ENCODE measurements around the gene CSNK1A1.
A peak's percentile ranks its signal among the peaks of the same experiment; 100 is the strongest.
"Not testable (repeated sequence)": the region's sequence is repeated elsewhere in the genome, so short reads cannot be mapped to it uniquely, and the experiment has no call there.

CSNK1A1 gene

DNA sequence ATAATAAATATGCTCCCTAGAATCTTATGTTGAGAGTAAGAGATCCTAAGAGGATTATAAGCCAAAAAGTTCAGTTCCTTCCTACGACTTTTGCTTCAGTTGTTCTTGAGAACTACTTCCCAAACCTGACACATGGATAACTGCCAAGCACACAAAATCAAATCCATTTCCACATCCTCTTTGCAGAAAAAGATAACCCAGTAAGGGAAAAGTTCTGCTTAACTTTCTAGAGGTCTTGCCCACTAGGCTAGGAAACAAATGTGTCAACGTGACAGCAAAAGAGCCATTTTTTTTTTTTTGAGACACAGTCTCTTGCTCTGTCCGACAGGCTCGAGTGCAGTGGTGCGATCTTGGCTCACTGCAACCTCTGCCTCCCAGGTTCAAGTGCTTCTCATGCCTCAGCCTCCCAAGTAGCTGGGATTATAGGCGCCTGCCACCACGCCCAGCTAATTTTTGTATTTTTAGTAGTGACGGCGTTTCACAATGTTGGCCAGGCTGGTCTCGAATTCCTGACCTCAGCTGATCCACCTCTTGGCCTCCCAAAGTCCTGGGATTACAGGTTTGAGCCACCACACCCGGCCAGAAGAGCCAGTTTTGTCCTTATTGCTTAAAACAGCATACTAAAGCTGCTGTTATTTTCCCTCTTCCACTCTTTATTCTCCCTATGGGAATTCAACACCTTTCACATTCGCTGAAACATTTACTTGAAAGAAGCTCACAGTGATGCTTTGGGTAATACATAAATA lies 24.2 kb downstream of the CSNK1A1 start:
- no peak for DNase-seq

DNA sequence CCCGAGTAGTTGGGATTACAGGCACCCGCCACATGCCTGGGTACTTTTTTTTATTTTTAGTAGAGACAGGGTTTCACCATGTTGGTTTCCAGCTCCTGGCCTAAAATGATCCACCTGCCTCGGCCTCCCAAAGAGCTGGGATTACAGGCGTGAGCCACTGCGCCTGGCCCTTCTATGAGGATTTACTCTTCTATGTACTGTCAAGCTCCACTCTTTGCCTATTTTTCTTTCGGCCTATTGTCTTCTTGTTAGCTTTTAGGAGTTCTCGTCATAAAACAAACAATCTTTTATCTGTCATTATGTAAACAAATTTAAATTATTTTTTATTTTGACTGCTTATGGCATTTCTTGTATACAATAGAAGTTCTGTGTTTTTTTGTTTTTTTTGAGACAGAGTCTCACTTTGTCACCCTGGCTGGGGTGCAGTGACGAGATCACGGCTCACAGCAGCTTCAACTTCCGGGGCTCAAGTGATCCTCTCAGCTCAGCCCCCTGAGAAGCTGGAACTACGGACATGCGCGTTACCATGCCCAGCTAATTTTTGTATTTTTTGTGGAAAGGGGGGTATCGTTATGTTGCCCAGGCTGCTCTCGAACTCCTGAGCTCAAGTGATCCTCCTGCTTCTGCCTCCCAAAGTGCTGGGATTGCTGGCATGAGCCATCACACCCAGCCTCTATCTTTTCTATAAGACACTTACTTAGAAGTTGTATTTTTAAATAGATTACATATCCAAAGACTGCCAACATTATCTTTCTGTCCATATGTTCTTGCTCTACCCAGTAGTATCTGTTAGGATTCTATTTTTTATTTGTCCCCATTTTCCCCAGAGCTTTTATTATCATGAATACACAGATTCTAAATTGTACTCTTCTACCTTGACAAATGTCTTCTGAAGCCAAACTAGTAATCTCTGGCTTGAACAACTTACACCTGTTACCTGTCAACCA lies 29.2 kb downstream of the CSNK1A1 start:
- DNase-seq, result no peak

DNA sequence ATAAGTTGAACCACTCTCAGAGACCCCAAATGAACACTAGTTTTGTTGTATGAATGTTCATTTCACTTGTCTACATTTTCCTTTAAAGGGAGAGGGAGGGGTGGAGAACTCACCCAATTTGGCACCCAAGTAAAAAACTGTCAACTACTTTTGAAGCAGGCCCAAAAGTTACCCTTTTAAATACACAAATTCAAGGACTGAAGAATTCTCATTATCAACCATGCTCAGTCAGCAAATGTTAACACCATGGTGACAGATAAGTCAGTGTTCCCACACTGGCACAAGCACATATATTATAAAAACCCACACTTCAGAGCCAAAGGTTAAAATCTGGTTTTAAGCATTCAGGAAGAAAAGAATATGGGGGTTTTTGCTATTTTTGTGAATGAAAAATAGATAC lies 31.6 kb downstream of the CSNK1A1 start:
- DNase-seq, result no peak

DNA sequence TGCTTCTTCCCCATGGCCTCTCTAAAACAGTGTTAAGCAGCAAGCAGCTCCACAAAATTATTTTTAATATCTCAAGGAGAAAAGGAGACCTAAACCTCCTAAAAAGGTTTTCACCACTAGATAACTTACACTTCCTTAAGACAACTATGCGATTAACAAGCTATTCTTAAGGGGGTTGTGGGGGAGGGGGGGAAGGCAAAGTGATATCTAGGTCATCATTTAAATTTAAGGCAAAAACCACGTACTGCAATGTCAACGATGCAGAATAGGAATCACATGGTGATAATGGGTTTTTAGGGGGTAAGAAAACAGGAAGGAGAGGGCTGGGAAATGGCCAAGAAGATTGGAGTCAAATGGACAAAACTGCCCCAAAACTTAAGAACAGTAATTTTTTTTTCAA lies 32.6 kb downstream of the CSNK1A1 start:
- DNase-seq, result no peak

DNA sequence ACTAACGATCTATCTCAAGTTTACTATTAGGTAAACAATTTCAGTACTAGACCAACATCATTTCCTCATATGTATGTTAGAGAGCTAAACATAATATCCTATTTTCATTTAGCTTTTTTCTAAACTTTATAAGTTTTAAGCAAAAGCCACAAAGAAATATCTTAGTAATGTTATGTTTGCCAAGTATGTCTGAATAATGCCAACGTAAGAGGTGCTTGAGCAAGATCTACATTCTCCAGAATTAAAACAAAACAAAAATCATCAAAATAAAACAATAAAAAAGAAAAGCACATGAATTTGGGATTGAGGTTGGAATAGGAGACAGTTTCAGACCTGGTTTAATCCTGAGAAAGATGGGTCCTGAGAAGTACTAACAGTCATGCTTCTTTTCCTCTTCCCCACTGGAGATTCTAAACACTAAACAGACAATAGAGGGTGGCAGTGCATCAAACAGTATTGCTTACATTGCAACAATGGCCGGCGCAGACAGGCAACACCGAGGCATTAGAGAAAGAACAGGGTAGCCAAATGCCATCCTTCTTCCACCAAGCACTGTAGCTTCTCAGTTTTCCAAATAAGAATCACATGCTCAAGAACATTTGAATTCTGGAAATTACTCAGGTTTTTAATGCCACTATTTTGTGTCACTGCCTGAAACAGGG lies 33.6 kb downstream of the CSNK1A1 start:
- no peak for DNase-seq

DNA sequence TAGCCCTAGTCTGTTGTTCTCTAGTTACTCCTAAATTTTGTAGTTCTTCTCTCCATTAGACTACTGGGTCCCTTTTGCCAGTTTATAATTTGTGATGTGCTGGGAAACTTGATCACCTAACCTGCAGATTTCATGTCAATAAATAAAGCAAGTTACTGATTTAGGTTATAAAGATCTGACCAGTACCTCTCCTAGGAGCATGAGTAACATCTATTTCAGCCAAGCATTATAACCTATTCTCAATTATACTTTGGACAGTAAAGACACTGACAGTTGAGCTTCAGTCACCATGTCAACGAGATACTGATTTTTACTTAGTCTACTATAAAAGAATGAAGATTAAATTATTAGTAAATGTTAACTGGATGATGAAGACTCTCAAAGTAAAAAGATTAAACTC lies 36.7 kb downstream of the CSNK1A1 start:
- no peak for DNase-seq

DNA sequence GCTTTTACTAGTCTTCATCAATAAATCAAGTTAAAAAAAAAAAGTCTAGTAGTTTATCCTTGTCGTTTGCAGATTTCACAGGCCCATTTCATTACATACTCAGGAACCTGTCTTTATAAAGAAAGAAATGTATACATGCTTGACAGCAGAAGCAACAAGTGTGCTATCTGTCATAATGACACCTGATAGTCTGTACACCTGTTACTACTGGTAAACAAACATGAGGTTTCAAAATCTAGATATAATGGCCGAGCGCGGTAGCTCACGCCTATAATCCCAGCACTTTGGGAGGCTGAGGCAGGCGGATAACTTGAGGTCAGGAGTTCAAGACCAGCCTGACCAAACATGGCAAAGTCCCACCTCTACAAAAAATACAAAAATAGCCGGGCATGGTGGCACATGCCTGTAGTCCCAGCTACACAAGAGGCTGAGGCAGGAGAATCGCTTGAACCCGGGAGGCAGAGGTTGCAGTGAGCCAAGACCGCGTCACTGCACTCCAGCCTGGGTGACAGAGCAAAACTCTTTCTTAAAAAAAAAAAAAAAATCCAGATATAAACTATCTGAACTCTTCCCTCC lies 37.8 kb downstream of the CSNK1A1 start:
- DNase-seq, result not testable (repeated sequence)

DNA sequence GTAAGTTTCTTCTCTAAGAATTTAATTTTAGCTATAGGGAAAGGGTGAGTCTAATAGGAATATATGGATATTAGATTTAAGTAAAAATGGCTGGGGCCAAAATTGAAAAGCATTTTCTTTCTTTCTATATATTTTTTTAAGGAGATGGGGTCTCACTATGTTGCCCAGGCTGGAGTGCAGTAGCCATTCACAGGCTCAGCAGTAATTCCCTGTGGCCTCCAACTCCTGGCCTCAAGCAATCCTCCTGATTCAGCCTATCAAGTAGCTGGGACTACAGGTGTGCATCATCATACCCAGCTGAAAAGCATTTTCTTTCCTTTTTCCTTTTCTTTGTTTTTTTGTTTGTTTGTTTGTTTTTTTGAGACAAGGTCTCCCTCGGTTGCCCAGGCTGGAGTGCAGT lies 41.1 kb downstream of the CSNK1A1 start:
- DNase-seq, result no peak

DNA sequence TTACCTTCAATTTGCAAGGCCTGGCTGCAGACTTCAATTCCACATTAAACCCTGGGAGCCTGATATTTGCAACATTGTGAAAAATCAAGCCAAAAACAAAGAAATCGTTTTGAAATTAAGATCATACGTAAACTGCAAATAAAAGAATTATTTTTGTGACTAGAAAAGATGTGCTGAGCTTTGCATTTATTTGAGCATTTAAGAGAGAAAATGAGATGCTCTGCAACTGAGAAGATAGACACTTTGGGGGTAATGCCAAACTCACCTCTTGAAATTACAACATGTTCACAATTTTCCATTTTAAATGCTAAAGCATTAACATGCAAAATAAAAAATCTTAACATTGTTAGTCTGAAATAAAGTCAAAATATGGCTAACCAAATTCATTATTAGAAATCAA lies 46.6 kb downstream of the CSNK1A1 start:
- no peak for DNase-seq

DNA sequence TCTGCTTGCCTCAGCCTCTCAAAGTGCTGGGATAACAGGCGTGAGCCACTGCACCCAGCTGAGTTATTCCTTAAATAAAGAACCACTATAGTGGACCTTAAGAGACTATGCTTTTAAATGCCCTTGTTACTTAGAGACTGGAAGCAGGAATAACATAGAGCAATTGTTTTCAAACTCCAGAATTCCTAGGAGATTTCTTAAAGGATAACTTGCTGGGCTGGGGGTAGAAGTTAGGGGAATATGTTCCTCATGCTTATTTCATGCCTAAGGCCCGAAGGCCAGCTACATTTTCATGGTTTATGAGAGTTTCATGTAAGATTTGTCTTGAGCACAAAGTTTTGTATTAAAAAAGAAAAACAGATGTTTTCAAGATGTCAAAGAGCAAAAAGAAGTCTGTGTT lies 48.2 kb downstream of the CSNK1A1 start:
- no peak for DNase-seq

DNA sequence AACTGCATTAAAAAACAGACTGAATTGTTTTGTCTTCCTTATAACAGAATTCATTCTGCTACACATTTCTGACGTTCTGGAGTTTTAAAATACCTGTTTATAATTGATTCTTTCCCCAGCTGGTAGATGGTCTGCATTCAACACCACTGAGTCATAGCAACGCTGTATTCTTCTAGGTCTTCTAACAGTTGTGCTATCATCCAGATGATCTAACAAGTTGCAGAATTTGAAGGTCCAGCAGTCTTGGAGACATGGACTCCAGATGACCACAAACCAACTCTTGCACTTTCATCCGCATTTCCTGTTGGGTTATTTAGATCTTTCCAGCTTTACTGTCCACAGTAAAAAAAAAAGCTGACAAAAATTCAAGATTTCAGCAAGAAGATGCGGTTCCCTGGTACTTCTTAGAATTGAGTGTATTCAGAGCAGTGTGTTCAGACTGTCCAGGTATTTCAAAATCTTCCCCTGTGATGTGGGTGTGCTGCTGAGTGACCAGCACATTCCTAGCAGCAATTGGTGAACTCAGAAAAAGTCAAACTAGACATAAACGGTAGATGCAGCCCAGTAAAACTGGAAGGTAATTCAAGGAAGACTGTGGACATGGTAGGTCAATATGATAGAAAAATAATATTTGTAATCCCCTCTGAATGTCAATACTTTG lies 50.2 kb downstream of the CSNK1A1 start:
- DNase-seq, result no peak

DNA sequence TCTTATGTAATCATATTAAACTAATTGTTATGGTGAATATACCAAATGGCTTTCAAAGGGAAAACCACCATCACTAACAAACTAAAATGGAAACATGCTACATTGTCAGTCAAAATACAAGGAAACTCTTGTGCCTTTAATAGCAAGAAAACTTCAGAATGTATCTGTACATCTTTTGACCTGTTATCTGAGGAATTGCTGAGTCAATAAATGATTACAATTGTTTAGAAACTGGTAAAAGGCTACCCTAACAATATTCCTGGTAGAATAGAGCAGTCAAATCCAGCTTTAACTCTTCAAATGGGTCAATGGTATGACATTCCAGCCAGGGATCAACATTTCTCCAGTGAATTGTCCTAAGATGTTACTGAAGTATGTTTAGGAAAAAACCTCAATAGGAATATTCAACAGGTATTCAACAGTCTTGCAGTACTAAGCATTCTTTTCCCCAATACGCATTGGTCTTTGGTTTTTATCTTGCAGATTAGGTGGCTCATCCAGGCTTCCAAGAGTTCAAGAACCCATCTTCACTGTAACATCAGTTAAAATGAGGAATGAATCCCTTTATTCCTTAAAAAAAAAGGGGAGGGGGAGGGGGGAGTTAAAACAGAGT lies 52.4 kb downstream of the CSNK1A1 start:
- no peak for DNase-seq

DNA sequence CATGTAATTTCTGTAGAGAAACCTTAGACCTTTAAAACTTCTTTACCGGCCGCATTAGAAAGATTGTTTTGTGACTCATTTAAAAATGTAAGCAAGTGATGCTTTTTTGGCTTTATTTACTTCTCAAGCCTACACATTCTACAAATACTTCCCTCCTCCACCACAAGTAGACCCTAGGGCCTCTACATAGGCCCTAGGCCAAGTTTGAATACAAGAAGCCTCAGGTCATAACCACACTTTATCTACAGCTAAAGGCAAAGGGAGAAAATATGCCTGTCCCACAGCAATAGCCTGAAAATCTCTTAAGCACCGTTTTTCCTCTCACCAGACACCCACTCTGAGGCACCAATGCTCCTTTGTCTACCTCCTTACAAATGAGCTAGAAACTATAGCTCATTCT lies 53.9 kb downstream of the CSNK1A1 start:
- peak; percentile 63 for DNase-seq

DNA sequence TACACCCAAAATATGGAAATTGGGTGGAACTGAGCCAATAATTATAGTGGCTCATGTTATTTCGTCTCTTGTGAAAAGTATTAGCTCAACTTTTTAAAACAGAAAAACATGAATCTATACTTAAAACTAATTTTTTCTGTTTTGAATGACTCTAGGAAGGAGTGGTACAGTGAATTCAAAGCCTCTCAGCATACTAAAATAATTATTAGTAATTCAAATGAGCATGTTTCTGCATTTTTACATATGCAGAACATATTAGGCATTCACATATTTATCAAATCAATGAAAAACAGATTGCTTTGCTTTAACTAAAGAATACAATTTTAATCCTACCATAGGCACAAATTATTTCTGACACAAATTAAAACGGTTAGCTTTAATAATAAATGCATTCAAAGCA lies 54.3 kb downstream of the CSNK1A1 start:
- DNase-seq, result no peak

DNA sequence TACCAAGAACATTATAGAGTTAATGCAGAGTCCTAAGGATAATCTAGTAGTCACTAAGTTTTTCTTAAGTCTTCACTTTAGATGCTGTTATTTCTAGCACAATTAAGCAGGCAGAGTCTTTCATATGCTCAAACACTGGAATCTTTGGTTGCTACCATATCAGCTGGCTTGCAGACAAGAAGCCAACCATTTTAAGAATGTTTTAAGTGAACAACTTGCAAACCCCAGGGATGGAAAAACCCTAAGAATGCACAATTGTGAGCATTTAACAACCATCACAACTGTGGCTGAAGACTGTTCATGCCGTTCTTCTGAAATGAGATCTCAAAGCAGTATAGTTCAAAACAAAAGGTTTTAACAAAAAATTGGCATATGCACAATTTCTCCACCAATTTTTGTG lies 55.1 kb downstream of the CSNK1A1 start:
- DNase-seq, result no peak

DNA sequence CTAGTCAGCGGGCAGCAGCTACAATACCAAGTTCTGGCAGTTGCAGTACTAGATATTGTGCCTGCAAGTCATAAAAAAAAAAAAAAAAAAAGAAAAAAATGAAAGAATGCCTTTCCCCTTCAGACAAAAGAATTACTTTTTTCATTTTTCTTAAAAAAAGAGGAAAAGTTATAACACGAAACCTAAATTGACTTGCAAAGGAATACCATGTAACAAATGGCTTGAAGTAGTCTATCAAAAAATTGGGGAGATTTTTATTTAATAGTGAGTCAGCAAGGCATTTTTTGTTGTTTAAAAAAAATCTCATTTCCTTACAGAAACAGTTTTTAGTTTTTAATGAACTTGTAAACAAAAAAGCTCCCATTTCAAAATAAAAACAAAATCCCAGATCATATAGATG lies 55.6 kb downstream of the CSNK1A1 start:
- no peak for DNase-seq

DNA sequence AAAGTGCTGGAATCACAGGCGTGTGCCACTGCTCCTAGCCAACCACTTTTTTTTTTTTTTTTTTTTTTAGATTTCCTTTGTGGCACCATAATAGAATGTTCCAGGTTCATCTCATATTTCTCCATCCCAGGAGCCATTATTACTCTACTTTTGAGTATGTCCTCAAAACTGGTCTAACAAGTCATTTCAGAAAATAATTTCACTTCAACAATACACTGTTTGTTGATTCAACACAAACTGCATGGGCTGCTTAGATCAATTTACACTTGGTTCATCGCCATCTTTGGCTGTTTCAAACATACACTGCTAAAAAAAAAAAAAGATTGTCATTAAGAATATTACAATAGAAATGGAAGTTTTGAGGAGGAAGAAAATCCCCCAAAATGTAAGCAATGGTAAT lies 57.9 kb downstream of the CSNK1A1 start:
- no peak for DNase-seq

DNA sequence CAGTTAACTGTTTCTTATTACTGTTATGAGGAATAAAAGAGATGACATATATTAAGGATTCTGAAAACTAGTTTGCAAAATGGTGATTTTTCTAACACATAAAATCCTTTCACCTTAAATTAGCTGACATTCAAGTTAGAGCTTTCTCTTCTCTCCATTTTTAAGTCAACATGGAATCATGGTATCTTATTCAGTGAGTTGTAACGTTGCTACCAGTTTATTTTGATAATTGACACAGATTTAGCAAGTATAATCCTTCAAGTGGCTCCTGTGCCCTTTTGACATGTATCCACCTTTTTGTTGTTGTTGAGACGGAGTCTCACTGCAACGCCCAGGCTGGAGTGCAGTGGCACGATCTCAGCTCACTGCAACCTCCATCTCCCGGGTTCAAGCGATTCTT lies 58.5 kb downstream of the CSNK1A1 start:
- no peak for DNase-seq

DNA sequence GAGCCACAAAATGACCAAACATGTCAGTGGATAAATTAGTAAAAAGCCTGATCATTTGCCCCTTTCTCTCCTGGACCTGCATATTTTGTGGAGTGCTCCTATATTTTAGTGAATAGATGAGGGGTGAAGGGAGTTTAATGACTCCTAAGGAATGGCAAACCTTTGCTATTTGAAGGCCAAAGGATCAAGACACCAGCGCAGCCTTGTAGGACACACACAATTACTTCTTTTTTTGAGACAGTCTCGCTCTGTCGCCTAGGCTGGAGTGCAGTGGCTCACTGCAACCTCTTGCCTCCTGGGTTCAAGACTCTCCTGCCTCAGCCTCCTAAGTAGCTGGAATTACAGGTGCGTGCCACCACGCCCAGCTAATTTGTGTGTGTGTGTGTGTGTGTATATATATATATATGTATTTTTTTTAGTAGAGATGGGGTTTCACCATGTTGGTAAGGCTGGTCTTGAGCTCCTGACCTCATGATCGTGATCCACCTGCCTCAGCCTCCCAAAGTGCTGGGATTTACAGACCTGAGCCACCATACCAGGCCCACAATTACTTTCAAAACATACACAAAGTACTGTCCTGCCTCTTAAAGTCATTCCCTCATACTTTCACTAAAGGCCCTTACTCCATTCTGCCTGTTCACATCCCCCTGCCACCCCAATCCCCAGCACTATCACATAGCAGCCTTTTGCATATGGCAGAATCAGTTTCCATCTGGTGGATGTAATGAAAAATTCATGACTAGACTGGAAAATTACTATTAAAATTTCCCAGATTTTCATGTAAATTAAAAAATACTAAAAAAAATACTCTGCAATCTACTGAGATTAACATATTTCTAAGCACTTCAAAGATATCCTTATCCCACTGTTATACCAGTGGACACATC lies 60.4 kb downstream of the CSNK1A1 start:
- no peak for DNase-seq

DNA sequence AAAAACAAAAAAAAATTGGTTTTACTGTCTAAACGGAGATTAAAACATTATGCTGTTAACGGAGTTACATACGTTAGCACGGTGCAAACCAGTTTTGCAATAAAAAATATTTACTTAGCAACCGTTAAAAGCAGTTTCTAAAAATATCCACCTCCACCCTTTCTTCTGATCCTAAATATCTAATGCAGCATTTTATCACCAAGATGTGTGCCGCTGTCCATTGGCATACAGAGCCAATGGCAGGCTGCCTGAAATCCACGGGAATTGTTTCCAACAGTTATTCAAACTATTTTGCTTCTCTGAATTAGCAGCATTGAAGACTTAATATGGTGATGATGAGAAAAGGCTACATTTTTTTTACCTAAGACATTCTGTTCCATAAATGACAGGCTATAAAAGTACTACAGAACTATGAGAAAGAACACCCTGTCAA lies 61.6 kb downstream of the CSNK1A1 start:
- DNase-seq, result peak; percentile 49

DNA sequence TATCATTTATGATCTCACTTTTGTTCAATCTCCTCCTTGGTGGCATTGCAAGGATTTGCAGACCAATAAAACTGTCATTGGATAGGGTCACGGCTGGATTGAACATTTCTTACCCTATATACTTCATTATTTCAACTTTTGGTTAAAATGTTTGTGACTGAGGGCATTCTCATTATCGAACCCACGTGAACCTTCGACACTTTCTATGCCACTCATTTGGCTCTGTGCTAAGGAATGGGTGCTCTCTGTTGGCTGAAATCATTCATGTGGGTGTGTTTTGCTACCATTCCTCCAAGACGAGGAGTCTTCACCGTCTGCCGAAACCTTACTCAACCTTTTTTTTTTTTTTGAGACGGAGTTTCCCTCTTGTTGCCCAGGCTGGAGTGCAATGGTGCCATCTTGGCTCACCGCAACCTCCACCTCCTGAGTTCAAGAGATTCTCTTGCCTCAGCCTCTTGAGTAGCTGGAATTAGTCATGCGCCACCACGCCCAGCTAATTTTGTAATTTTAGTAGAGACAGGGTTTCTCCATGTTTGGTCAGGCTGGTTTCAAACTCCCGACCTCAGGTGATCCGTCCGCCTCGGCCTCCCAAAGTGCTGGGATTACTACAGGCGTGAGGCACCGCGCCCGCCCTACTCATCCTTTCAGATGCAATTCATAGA lies 62.5 kb downstream of the CSNK1A1 start:
- DNase-seq, result no peak
